HEK293 (cell line): Measurements from ENCODE around the gene SDS.

Experiments used
- CTCF ChIA-PET: fragments of 350-600 bp; formaldehyde crosslinking; extraction: SDS; loops from one replicate; lab custom pipeline; 2021; ENCODE audit warnings: antibody characterized with exemption; lab: Yijun Ruan, JAX
- POLR2A ChIA-PET: fragments of 300-600 bp; formaldehyde crosslinking; extraction: SDS; loops from one replicate; lab custom pipeline; 2020; ENCODE audit warnings: antibody characterized with exemption, inconsistent platforms; lab: Yijun Ruan, JAX
- H3K27ac ChIP-seq: fragments of 200-500 bp; sonication (Bioruptor generic); 2 replicates; pipeline ENCODE4 v1.5.1; 2014; ENCODE audit warnings: low read depth, low read length, control low read depth, inconsistent platforms; ENCODE audit errors: extremely low read depth
- H3K36me3 ChIP-seq, 2 experiments: fragments of 200-500 bp in 1 of 2; sonication (Bioruptor generic) in 1 of 2; 1 replicate in 1 of 2; 2 replicates in 1 of 2; pipeline ENCODE4 v1.5.1; 2014 to 2017; ENCODE audit warnings: inconsistent platforms in 2 of 2, low read length in 2 of 2; ENCODE audit not compliant: control insufficient read depth in 2 of 2, insufficient read depth in 1 of 2
- H3K4me1 ChIP-seq: fragments of 200-500 bp; sonication (Bioruptor generic); 2 replicates; pipeline ENCODE4 v1.5.1; 2014; ENCODE audit warnings: mild to moderate bottlenecking, low read length, inconsistent platforms; ENCODE audit not compliant: control insufficient read depth, insufficient read depth
- H3K4me3 ChIP-seq: 2 replicates; pipeline ENCODE4 v1.5.1; 2011; ENCODE audit warnings: low read depth, mild to moderate bottlenecking, control low read depth, low read length, moderate library complexity
- H3K9me3 ChIP-seq: fragments of 200-500 bp; sonication (Bioruptor generic); 2 replicates; pipeline ENCODE4 v1.5.1; 2014; ENCODE audit warnings: low read depth, low read length, inconsistent platforms; ENCODE audit not compliant: control insufficient read depth, insufficient read depth
- BCL11B ChIP-seq: fragments of 450-650 bp; formaldehyde crosslinking; IDR thresholded peaks from 2 replicates; pipeline ENCODE4 v1.5.1; 2016; ENCODE audit warnings: low read depth, missing biosample characterization, missing genetic modification characterization
- GLIS2 ChIP-seq: fragments of 450-650 bp; formaldehyde crosslinking; IDR thresholded peaks from 2 replicates; pipeline ENCODE4 v1.5.1; 2016; ENCODE audit warnings: missing biosample characterization, missing genetic modification characterization
- HOXC10 ChIP-seq: sonication (generic); formaldehyde crosslinking; IDR thresholded peaks from 2 replicates; pipeline ENCODE4 v1.8.1; 2023; ENCODE audit warnings: mild to moderate bottlenecking, missing genetic modification reagents
- KLF10 ChIP-seq: fragments of 450-650 bp; IDR thresholded peaks from 2 replicates; pipeline ENCODE4 v1.5.1; 2018; ENCODE audit warnings: missing biosample characterization, mild to moderate bottlenecking, missing genetic modification characterization
- KLF7 ChIP-seq: fragments of 450-650 bp; formaldehyde crosslinking; IDR thresholded peaks from 2 replicates; pipeline ENCODE4 v1.5.1; 2016; ENCODE audit warnings: missing biosample characterization, missing genetic modification characterization, borderline replicate concordance
- MYNN ChIP-seq: fragments of 450-650 bp; formaldehyde crosslinking; IDR thresholded peaks from 2 replicates; pipeline ENCODE4 v1.5.1; 2016; ENCODE audit warnings: missing biosample characterization, missing genetic modification characterization, borderline replicate concordance
- SALL2 ChIP-seq: fragments of 450-650 bp; formaldehyde crosslinking; IDR thresholded peaks from 2 replicates; pipeline ENCODE4 v1.5.0; 2017; ENCODE audit warnings: missing biosample characterization, mild to moderate bottlenecking, missing genetic modification characterization, borderline replicate concordance
- SETDB1 ChIP-seq: IDR thresholded peaks from one replicate; pipeline ENCODE4 v1.6.1; 2017; ENCODE audit warnings: mild to moderate bottlenecking, low read length, moderate library complexity, mixed read lengths; ENCODE audit not compliant: insufficient read length
- TRIM28 ChIP-seq: IDR thresholded peaks from 2 replicates; pipeline ENCODE4 v1.6.1; 2011; ENCODE audit warnings: low read length, control low read depth, borderline replicate concordance
- ZBTB1 ChIP-seq: fragments of 450-650 bp; formaldehyde crosslinking; IDR thresholded peaks from 2 replicates; pipeline ENCODE4 v1.5.1; 2016; ENCODE audit warnings: missing biosample characterization, missing genetic modification characterization
- ZBTB26 ChIP-seq: fragments of 450-650 bp; formaldehyde crosslinking; optimal IDR thresholded peaks from 2 replicates; pipeline ENCODE3; 2016; ENCODE audit warnings: missing biosample characterization, mild to moderate bottlenecking, missing genetic modification characterization
- ZFP3 ChIP-seq: fragments of 450-650 bp; formaldehyde crosslinking; IDR thresholded peaks from 2 replicates; pipeline ENCODE4 v1.5.1; 2016; ENCODE audit warnings: low read depth, missing biosample characterization, missing genetic modification characterization
- ZNF10 ChIP-seq: fragments of 450-650 bp; formaldehyde crosslinking; IDR thresholded peaks from 2 replicates; pipeline ENCODE4 v1.5.1; 2017; ENCODE audit warnings: missing biosample characterization, missing genetic modification characterization
- ZNF302 ChIP-seq: fragments of 450-650 bp; formaldehyde crosslinking; IDR thresholded peaks from 2 replicates; pipeline ENCODE4 v1.5.1; 2016; ENCODE audit warnings: missing biosample characterization, missing genetic modification characterization, low read depth
- ZNF362 ChIP-seq: fragments of 450-650 bp; formaldehyde crosslinking; IDR thresholded peaks from 2 replicates; pipeline ENCODE4 v1.5.1; 2016; ENCODE audit warnings: missing biosample characterization, missing genetic modification characterization
- ZNF501 ChIP-seq: fragments of 450-650 bp; formaldehyde crosslinking; IDR thresholded peaks from 2 replicates; pipeline ENCODE4 v1.5.1; 2016; ENCODE audit warnings: missing biosample characterization, missing genetic modification characterization
- ZNF518A ChIP-seq: fragments of 450-650 bp; formaldehyde crosslinking; conservative IDR thresholded peaks from 2 replicates; pipeline ENCODE4 v1.5.1; 2016; ENCODE audit warnings: low read depth, missing biosample characterization, missing genetic modification characterization
- ZNF561 ChIP-seq: fragments of 450-650 bp; IDR thresholded peaks from 2 replicates; pipeline ENCODE4 v1.5.1; 2018; ENCODE audit warnings: missing biosample characterization, missing genetic modification characterization, borderline replicate concordance
- ZNF692 ChIP-seq: fragments of 450-650 bp; formaldehyde crosslinking; IDR thresholded peaks from 2 replicates; pipeline ENCODE4 v1.5.1; 2016; ENCODE audit warnings: missing biosample characterization, missing genetic modification characterization
- ZNF704 ChIP-seq: fragments of 450-650 bp; formaldehyde crosslinking; IDR thresholded peaks from 2 replicates; pipeline ENCODE4 v1.5.1; 2016; ENCODE audit warnings: missing biosample characterization, missing genetic modification characterization
- ZNF747 ChIP-seq: fragments of 450-650 bp; formaldehyde crosslinking; IDR thresholded peaks from 2 replicates; pipeline ENCODE4 v1.5.1; 2016; ENCODE audit warnings: missing biosample characterization, missing genetic modification characterization

The SDS gene

GRCh38 chr12:113435367-113435766 is 31.7 kb upstream of the SDS start (continued):
- TF ChIP-seq ZNF704 (tag by site-specific recombination) (no peak), SETDB1 (no peak), MYNN (tag by site-specific recombination) (no peak), ZNF302 (tag by site-specific recombination) (no peak), ZBTB26 (tag by site-specific recombination) (no peak), GLIS2 (tag by site-specific recombination) (no peak), SALL2 (tag by site-specific recombination) (no peak), ZNF362 (no peak)

- H3K4me1 ChIP-seq: no peaks in the 10 kb centered on the region
- CTCF ChIA-PET: no interaction called here
- POLR2A ChIA-PET: no interaction called here
- no peaks in the 10 kb centered on the region for H3K9me3 ChIP-seq
- H3K36me3 ChIP-seq: no peaks in the 10 kb centered on the region
- TF ChIP-seq KLF7 (tag by site-specific recombination) (no peak), HOXC10 (no peak), TRIM28 (no peak), ZNF561 (no peak), ZBTB1 (tag by site-specific recombination) (no peak), ZNF518A (tag by site-specific recombination) (no peak), ZNF692 (tag by site-specific recombination) (no peak), BCL11B (tag by site-specific recombination) (no peak), ZNF704 (tag by site-specific recombination) (no peak), ZNF747 (no peak), ZNF501 (tag by site-specific recombination) (no peak), ZNF10 (tag by site-specific recombination) (no peak), ZFP3 (tag by site-specific recombination) (no peak), KLF10 (no peak)
- H3K4me3 ChIP-seq: no peak overlapping the region
- H3K27ac ChIP-seq: no peak overlapping the region
Measured at GRCh38 chr12:113432986-113433385, 29.3 kb upstream of the SDS start.
